ENCODE data around the gene ZFP3. TPM values are rescaled to one million over a fixed set of nuclear protein-coding genes. Genes with fewer than 3 reads are reported as not detected.

The ZFP3 gene
- 0.97 and 1.7 TPM in 2 replicates for total RNA-seq

GRCh38 chr17:5078106-5079028, at the start of gene ZFP3:
Gene ZFP3, plus strand, starts transcription at chr17:5078467. Its CDS starts 13,038 bp downstream, at chr17:5091505.

GRCh38 chr17:5035315-5035714, 43.0 kb upstream of the ZFP3 start, which contains the start of gene SLC52A1:
Gene SLC52A1, minus strand, starts transcription at chr17:5035426. Its CDS starts 820 bp downstream, at chr17:5034606.

GRCh38 chr17:5111402-5112204, 33.3 kb downstream of the ZFP3 start, which contains the start of gene ZNF232:
Gene ZNF232, minus strand, starts transcription at chr17:5111878. Its CDS starts 56 bp downstream, at chr17:5111822.

GRCh38 chr17:5115673-5116651, 37.7 kb downstream of the ZFP3 start, which contains the start of gene USP6:
Gene USP6, plus strand, starts transcription at chr17:5116032. Its CDS starts 14,336 bp downstream, at chr17:5130368.

Other genes starting within 250 kb of the ZFP3 start
- gene MINK1, start 245.1 kb upstream of the ZFP3 start, total RNA-seq, result 30.0 and 78.7 TPM in 2 replicates
- gene C17orf107, start 178.9 kb upstream of the ZFP3 start, total RNA-seq, result 0.49 and 1.1 TPM in 2 replicates
- gene CHRNE, start 175.4 kb upstream of the ZFP3 start, total RNA-seq, result 0.31 and 0.32 TPM in 2 replicates
- 0.13 TPM in 1 of 2 replicates, not detected in the other for gene GP1BA, start 146.2 kb upstream of the ZFP3 start, total RNA-seq
- gene SLC25A11, start 138.4 kb upstream of the ZFP3 start, total RNA-seq, result 45.8 and 61.3 TPM in 2 replicates
- gene RNF167, start 138.2 kb upstream of the ZFP3 start, total RNA-seq, result 13.4 and 18.6 TPM in 2 replicates
- 789 and 1,108 TPM in 2 replicates for gene PFN1, start 129.9 kb upstream of the ZFP3 start, total RNA-seq
- 1.6 and 4.7 TPM in 2 replicates for gene ENO3, start 127.3 kb upstream of the ZFP3 start, total RNA-seq
- 44.0 and 53.9 TPM in 2 replicates for gene SPAG7, start 110.7 kb upstream of the ZFP3 start, total RNA-seq
- gene CAMTA2, start 90.8 kb upstream of the ZFP3 start, total RNA-seq, result 6.5 and 14.0 TPM in 2 replicates
- 0.25 and 0.32 TPM in 2 replicates for gene INCA1, start 80.9 kb upstream of the ZFP3 start, total RNA-seq
- 91.3 and 158 TPM in 2 replicates for gene KIF1C, start 80.5 kb upstream of the ZFP3 start, total RNA-seq
- gene SLC52A1, start 43.0 kb upstream of the ZFP3 start, total RNA-seq, result under 0.01 and 0.19 TPM in 2 replicates
- gene ZNF232, start 33.4 kb downstream of the ZFP3 start, total RNA-seq, result 4.0 and 5.5 TPM in 2 replicates
- not detected in 2 replicates for gene USP6, start 37.6 kb downstream of the ZFP3 start, total RNA-seq
- gene ZNF594, start 113.4 kb downstream of the ZFP3 start, total RNA-seq, result 2.9 and 5.4 TPM in 2 replicates
- not detected in 2 replicates for gene SCIMP, start 156.4 kb downstream of the ZFP3 start, total RNA-seq
- 27.8 and 54.7 TPM in 2 replicates for gene RABEP1, start 203.8 kb downstream of the ZFP3 start, total RNA-seq